B cell (primary cell): Measurements from ENCODE around the gene AGXT2.

ENCODE experiments used
- CTCF ChIP-seq: fragments of 200-600 bp; IDR thresholded peaks from one replicate; pipeline ENCODE4 v1.8.0; 2022; ENCODE audit warnings: antibody characterized with exemption, mild to moderate bottlenecking
- EZH2 ChIP-seq: IDR thresholded peaks from 2 replicates; pipeline ENCODE4 v1.6.1; 2012; ENCODE audit warnings: borderline replicate concordance, low read depth, mild to moderate bottlenecking, moderate library complexity, low read length; ENCODE audit not compliant: insufficient read depth, poor library complexity, severe bottlenecking

- TF ChIP-seq CTCF (no peak), EZH2 (no peak)
These were observed 16.5 kb downstream of the AGXT2 start for GRCh38 chr5:35031276-35031675.
